H9 (cell line): ENCODE results near the gene ZFP42. TPM values are rescaled to one million over a fixed set of nuclear protein-coding genes. Genes with fewer than 3 reads are reported as not detected.

Experiments used
- DNase-seq: peaks from one replicate; pipeline ENCODE4 v3.0.0-alpha.2; 2017
- H2AFZ ChIP-seq: one replicate; pipeline ENCODE4 v1.6.1; 2013; ENCODE audit warnings: mild to moderate bottlenecking, low read length, control low read depth, moderate library complexity
- H2AK5ac ChIP-seq: 2 replicates; pipeline ENCODE4 v1.6.1; 2013; ENCODE audit warnings: low read length, control low read depth, mixed read lengths; ENCODE audit not compliant: insufficient read length
- H2BK120ac ChIP-seq: one replicate; pipeline ENCODE4 v1.6.1; 2013; ENCODE audit warnings: low read depth, mild to moderate bottlenecking, low read length, control low read depth, inconsistent platforms; ENCODE audit not compliant: poor library complexity, severe bottlenecking
- H2BK12ac ChIP-seq: 2 replicates; pipeline ENCODE4 v1.6.1; 2013; ENCODE audit warnings: low read length, control low read depth, mixed read lengths, low read depth; ENCODE audit not compliant: insufficient read length
- H2BK15ac ChIP-seq: 2 replicates; pipeline ENCODE4 v1.6.1; 2013; ENCODE audit warnings: low read depth, low read length, control low read depth
- H2BK20ac ChIP-seq: one replicate; pipeline ENCODE4 v1.6.1; 2013; ENCODE audit warnings: low read depth, mild to moderate bottlenecking, low read length, control low read depth, inconsistent platforms; ENCODE audit not compliant: poor library complexity, severe bottlenecking
- H2BK5ac ChIP-seq: 2 replicates; pipeline ENCODE4 v1.6.1; 2013; ENCODE audit warnings: low read length, control low read depth, mixed read lengths; ENCODE audit not compliant: insufficient read length
- H3K14ac ChIP-seq: 2 replicates; pipeline ENCODE4 v1.6.1; 2013; ENCODE audit warnings: low read length, control low read depth; ENCODE audit not compliant: insufficient read depth
- H3K18ac ChIP-seq: 2 replicates; pipeline ENCODE4 v1.6.1; 2013; ENCODE audit warnings: low read depth, mild to moderate bottlenecking, mixed read lengths, low read length, control low read depth; ENCODE audit not compliant: insufficient read length
- H3K23ac ChIP-seq: 2 replicates; pipeline ENCODE4 v1.6.1; 2013; ENCODE audit warnings: low read length, control low read depth, mixed read lengths, low read depth; ENCODE audit not compliant: insufficient read length
- H3K23me2 ChIP-seq: 2 replicates; pipeline ENCODE4 v1.6.1; 2013; ENCODE audit warnings: low read depth, mild to moderate bottlenecking, mixed read lengths, low read length, control low read depth; ENCODE audit not compliant: insufficient read length, poor library complexity, severe bottlenecking
- H3K27ac ChIP-seq: 2 replicates; pipeline ENCODE4 v1.5.1; 2013; ENCODE audit warnings: low read length, control low read depth, mixed read lengths, low read depth; ENCODE audit not compliant: insufficient read length
- H3K27me3 ChIP-seq: 2 replicates; pipeline ENCODE4 v1.6.1; 2013; ENCODE audit warnings: low read length, control low read depth, inconsistent platforms; ENCODE audit not compliant: insufficient read depth
- H3K4ac ChIP-seq: 2 replicates; pipeline ENCODE4 v1.6.1; 2013; ENCODE audit warnings: low read depth, mild to moderate bottlenecking, control low read depth, inconsistent platforms, low read length, moderate library complexity
- H3K4me1 ChIP-seq: 2 replicates; pipeline ENCODE4 v1.6.1; 2013; ENCODE audit warnings: low read length, control low read depth, inconsistent platforms; ENCODE audit not compliant: insufficient read depth
- H3K4me2 ChIP-seq: 2 replicates; pipeline ENCODE4 v1.6.1; 2013; ENCODE audit warnings: low read length, control low read depth, mixed read lengths; ENCODE audit not compliant: insufficient read length, insufficient read depth
- H3K56ac ChIP-seq: 2 replicates; pipeline ENCODE4 v1.6.1; 2013; ENCODE audit warnings: low read depth, mild to moderate bottlenecking, mixed read lengths, low read length, control low read depth; ENCODE audit not compliant: insufficient read length
- H3K79me1 ChIP-seq: 2 replicates; pipeline ENCODE4 v1.6.1; 2013; ENCODE audit warnings: low read depth, mild to moderate bottlenecking, moderate library complexity, low read length, control low read depth, inconsistent platforms; ENCODE audit not compliant: insufficient read depth, poor library complexity, severe bottlenecking
- H3K79me2 ChIP-seq: 2 replicates; pipeline ENCODE4 v1.6.1; 2013; ENCODE audit warnings: low read length, control low read depth, inconsistent platforms; ENCODE audit not compliant: insufficient read depth
- H3K9ac ChIP-seq: 2 replicates; pipeline ENCODE4 v1.6.1; 2013; ENCODE audit warnings: low read length, control low read depth, mixed read lengths; ENCODE audit not compliant: insufficient read length; ENCODE audit errors: extremely low read depth
- H3K9me3 ChIP-seq: one replicate; pipeline ENCODE4 v1.6.1; 2013; ENCODE audit warnings: low read depth, low read length, inconsistent platforms; ENCODE audit not compliant: control insufficient read depth
- H3T11ph ChIP-seq: one replicate; pipeline ENCODE4 v1.6.1; 2013; ENCODE audit warnings: mild to moderate bottlenecking, low read length, control low read depth, inconsistent platforms
- H4K20me1 ChIP-seq: one replicate; pipeline ENCODE4 v1.6.1; 2013; ENCODE audit not compliant: control insufficient read depth, insufficient read length, insufficient read depth
- H4K5ac ChIP-seq: 2 replicates; pipeline ENCODE4 v1.6.1; 2013; ENCODE audit warnings: low read depth, mild to moderate bottlenecking, mixed read lengths, low read length, control low read depth; ENCODE audit not compliant: insufficient read length
- H4K8ac ChIP-seq: replicated peaks from 2 replicates; pipeline ENCODE4 v1.6.1; 2013; ENCODE audit warnings: low read length, control low read depth, mixed read lengths, low read depth; ENCODE audit not compliant: insufficient read length
- H4K91ac ChIP-seq: 2 replicates; pipeline ENCODE4 v1.6.1; 2013; ENCODE audit warnings: low read depth, mild to moderate bottlenecking, moderate library complexity, mixed read lengths, low read length, control low read depth; ENCODE audit not compliant: insufficient read length
- H3K27ac Mint-ChIP-seq, 3 experiments: 2 replicates in 2 of 3; 3 replicates in 1 of 3; pipeline ENCODE4 v1.8.0; 2020 to 2021; ENCODE audit warnings: mixed read lengths in 3 of 3, mild to moderate bottlenecking in 1 of 3, moderate library complexity in 1 of 3
- H3K27me3 Mint-ChIP-seq: 2 replicates; pipeline ENCODE4 v1.8.0; 2021; ENCODE audit warnings: low read depth, mild to moderate bottlenecking, moderate library complexity, mixed read lengths
- H3K36me3 Mint-ChIP-seq, 3 experiments: 2 replicates in 2 of 3; 3 replicates in 1 of 3; pipeline ENCODE4 v1.8.0; 2020 to 2021; ENCODE audit warnings: low read depth in 3 of 3, mixed read lengths in 3 of 3; ENCODE audit not compliant: insufficient read depth in 1 of 3
- H3K4me1 Mint-ChIP-seq, 2 experiments: 2 replicates each; pipeline ENCODE4 v1.8.0; 2020; ENCODE audit warnings: mixed read lengths in 2 of 2
- H3K4me3 Mint-ChIP-seq, 2 experiments: 2 replicates in 1 of 2; 3 replicates in 1 of 2; pipeline ENCODE4 v1.8.0; 2020 to 2021; ENCODE audit warnings: mild to moderate bottlenecking in 2 of 2, mixed read lengths in 2 of 2, moderate library complexity in 1 of 2
- H3K9me3 Mint-ChIP-seq, 2 experiments: 2 replicates in 1 of 2; 3 replicates in 1 of 2; pipeline ENCODE4 v1.8.0; 2020; ENCODE audit warnings: mild to moderate bottlenecking in 2 of 2, mixed read lengths in 2 of 2, moderate library complexity in 1 of 2
- WGBS: extraction: QIAGEN DNeasy Blood & Tissue Kit; methylation state at CpG from one replicate; pipeline ENCODE4 v1.1.7; 2013; ENCODE audit warnings: missing lambda C conversion rate, low lambda C conversion rate, mixed read lengths; ENCODE audit not compliant: insufficient read length; ENCODE audit errors: extremely low coverage; 5-methylcytosine and 5-hydroxymethylcytosine counted together
- total RNA-seq: library from RNA; stranded (reverse); gene quantifications from 2 replicates; pipeline ENCODE4 v1.2.1, GENCODE V29; 2021
- TF ChIP-seq, protein P1 (sequence below): fragments of 200-600 bp; sonication (generic); conservative IDR thresholded peaks from 3 replicates; pipeline ENCODE4 v1.8.0; 2021; ENCODE audit warnings: antibody characterized with exemption, mild to moderate bottlenecking

The ZFP42 gene
- total RNA-seq, 1 experiment from 2014 or later = 193 TPM

GRCh38 chr4:188012426-188012945, 16.9 kb downstream of the ZFP42 start:
- Histone ChIP-seq H2AK5ac (no peak overlapping the region), H3T11ph (no peak overlapping the region), H3K27ac (no peak overlapping the region), H2BK5ac (no peak overlapping the region), H3K14ac (no peak overlapping the region), H3K9ac (no peak overlapping the region), H4K5ac (no peak overlapping the region), H2BK12ac (no peak overlapping the region), H4K91ac (no peak overlapping the region), H3K4me2 (no peak overlapping the region), H4K20me1 (no peaks in the 10 kb centered on the region), H3K4ac (no peak overlapping the region), H3K79me2 (no peaks in the 10 kb centered on the region), H3K9me3 (no peaks in the 10 kb centered on the region), H3K56ac (no peak overlapping the region), H2BK120ac (no peak overlapping the region), H3K23me2 (no peaks in the 10 kb centered on the region), H4K8ac (no peak overlapping the region), H3K18ac (no peak overlapping the region), H2BK20ac (no peak overlapping the region), H2AFZ (no peak overlapping the region), H3K27me3 (no peaks in the 10 kb centered on the region), H3K4me1 (no peaks in the 10 kb centered on the region; the same call in 1 of the 2 replicates), H3K23ac (no peak overlapping the region), H2BK15ac (no peak overlapping the region), H3K79me1 (no peaks in the 10 kb centered on the region)
- H3K27ac Mint-ChIP-seq = peak overlapping the region in 2 of 3 experiments; percentile 59; a peak in 2 of 7 replicates
- peaks cover 1 to 15% (median 10%) of the 10 kb centered on the region in 3 experiments; a peak in 5 of 7 replicates for H3K36me3 Mint-ChIP-seq
- H3K4me3 Mint-ChIP-seq = no peak overlapping the region
- H3K4me1 Mint-ChIP-seq = peaks cover 25 to 29% of the 10 kb centered on the region in 2 experiments
- no peaks in the 10 kb centered on the region for H3K9me3 Mint-ChIP-seq
- TF ChIP-seq, protein P1, sequence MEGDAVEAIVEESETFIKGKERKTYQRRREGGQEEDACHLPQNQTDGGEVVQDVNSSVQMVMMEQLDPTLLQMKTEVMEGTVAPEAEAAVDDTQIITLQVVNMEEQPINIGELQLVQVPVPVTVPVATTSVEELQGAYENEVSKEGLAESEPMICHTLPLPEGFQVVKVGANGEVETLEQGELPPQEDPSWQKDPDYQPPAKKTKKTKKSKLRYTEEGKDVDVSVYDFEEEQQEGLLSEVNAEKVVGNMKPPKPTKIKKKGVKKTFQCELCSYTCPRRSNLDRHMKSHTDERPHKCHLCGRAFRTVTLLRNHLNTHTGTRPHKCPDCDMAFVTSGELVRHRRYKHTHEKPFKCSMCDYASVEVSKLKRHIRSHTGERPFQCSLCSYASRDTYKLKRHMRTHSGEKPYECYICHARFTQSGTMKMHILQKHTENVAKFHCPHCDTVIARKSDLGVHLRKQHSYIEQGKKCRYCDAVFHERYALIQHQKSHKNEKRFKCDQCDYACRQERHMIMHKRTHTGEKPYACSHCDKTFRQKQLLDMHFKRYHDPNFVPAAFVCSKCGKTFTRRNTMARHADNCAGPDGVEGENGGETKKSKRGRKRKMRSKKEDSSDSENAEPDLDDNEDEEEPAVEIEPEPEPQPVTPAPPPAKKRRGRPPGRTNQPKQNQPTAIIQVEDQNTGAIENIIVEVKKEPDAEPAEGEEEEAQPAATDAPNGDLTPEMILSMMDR = no peak
- no peaks in the 10 kb centered on the region for H3K27me3 Mint-ChIP-seq
- no CpG with 5 or more reads among the region's 7 CpGs for WGBS
- DNase-seq = no peak
